ENCODE measurements around the gene RPTOR. TPM values are rescaled to one million over a fixed set of nuclear protein-coding genes. Genes with fewer than 3 reads are reported as not detected.
"Not testable (repeated sequence)": the region's sequence is repeated elsewhere in the genome, so short reads cannot be mapped to it uniquely, and the experiment has no call there.

The RPTOR gene
- total RNA-seq, 1 donor from 2014 or later: 21.8 TPM

DNA sequence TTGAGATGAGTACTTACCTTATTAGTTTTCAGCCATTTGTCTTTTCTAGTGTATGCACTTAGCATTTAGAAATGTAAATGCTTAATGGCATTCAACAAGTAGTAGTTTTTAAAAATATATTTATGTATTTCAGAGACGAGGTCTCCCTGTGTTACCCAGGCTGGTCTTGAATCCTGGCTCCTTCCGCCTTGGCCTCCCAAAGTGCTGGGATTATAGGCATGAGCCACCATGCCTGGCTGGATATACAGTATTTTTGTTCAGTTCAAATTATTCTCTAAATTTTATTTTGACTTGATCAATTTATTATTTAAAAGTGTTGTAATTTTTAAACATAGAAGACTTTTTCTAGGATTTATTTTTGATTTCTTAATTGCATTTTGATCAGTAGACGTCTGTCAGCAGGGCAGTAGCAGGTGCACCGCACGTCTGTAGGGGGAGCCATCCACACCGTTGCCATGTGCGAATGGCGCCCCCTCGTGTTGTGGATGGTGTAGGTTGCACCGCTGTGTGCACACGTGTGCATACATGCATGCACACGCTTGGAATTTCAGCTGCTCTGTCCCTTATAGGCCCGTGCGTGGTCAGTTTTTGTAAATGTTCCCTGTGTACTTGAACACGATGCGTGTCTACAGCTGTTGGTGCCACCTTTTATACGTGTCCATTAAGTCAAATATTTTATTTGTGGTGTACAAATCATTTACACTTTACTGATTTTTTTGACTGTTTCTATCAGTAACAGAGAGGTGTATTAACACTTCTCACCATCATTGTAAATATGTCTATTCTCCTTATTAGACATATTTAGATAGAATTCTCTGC is 30.6 kb downstream of the RPTOR start:
- Histone ChIP-seq H3K36me3 (no peaks in the 10 kb centered on the region), H3K4me3 (no peak overlapping the region), H3K27me3 (ENCODE audit: low read depth) (no peaks in the 10 kb centered on the region), H3K4me1 (peaks cover 6% of the 10 kb centered on the region), H3K27ac (replicated peaks) (no peak overlapping the region), H3K9me3 (replicated peaks) (peaks cover 7% of the 10 kb centered on the region)
- DNase-seq: peak; percentile 71
- TF ChIP-seq CTCF (IDR thresholded peaks at IDR 0.05; ENCODE audit: borderline replicate concordance): peak; percentile 90
- intact Hi-C loops (cut with micrococcal nuclease): no loop called here

DNA sequence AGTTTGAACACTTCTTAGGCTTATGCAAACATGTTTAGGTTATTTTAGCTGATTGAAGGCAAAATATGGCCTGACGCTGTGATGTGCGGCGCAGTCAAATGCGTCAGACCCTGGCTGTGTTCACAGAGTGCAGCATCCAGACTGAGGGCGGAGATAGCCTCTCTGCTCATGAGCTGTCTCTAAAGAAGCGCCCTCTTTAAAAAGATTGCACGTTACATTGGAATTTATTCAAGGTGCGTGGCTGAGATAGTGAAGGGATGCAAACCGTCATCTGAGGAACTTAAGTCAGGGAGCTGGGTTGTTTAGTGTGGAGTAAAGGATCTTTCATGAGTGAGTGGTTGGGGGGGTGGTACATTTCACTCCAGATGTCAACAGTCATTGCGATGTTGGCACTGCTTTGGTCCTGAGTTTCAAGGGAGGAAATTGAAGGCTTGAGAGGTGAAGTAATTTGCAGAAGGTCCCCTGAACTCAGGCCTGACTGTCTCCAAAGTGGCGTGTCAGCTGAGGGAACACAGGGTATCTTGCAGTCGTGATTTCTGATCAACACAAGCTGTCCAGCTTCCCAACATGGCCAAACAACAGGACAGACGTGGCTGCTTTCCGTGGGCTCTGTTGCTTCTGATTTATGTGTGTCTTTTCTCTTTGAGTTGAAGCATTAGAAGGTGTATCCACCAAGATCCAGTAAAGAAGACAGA is 33.4 kb downstream of the RPTOR start:
- H3K27ac ChIP-seq (replicated peaks): no peak overlapping the region
- H3K4me1 ChIP-seq: peaks cover 6% of the 10 kb centered on the region
- intact Hi-C loops (cut with micrococcal nuclease): no loop called here
- no peaks in the 10 kb centered on the region for H3K36me3 ChIP-seq
- no peak for DNase-seq
- no peak overlapping the region for H3K4me3 ChIP-seq
- no peak for TF ChIP-seq CTCF (IDR thresholded peaks at IDR 0.05; ENCODE audit: borderline replicate concordance)
- H3K27me3 ChIP-seq (ENCODE audit: low read depth): no peaks in the 10 kb centered on the region
- H3K9me3 ChIP-seq (replicated peaks): no peaks in the 10 kb centered on the region

DNA sequence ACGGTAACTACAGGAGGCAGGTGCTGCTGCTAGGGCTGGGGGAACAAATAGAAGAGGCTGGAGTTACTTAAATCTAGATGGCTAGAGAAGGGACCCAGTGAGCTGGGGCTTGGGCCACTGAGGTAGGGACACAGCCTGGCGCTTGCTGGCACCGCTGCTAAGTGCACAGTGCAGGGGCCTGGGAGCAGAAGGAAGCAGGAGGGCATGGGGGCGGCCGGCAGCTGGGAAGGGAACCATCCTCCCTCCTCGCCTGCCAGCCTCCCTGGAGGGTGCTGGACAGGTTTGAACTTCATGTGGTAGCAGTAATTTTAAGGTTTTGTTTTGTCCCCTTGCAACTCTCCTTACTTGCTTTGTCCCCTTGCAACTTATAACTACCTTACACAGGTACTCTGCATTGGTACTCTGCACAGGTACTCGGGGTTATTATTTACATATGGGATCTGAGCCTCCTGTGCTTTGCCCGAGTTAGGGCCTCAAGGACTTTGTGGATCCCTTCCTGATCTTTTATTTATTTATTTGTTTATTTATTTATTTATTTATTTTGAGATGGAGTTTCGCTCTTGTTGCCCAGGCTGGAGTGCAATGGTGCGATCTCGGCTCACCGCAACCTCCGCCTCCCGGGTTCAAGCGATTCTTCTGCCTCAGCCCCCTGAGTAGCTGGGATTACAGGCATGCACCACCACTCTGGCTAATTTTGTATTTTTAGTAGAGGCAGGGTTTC is 34.2 kb downstream of the RPTOR start:
- H3K4me3 ChIP-seq; H3K9me3 ChIP-seq (replicated peaks); H3K27me3 ChIP-seq (ENCODE audit: low read depth); DNase-seq; H3K4me1 ChIP-seq; H3K36me3 ChIP-seq; H3K27ac ChIP-seq (replicated peaks); intact Hi-C loops (cut with micrococcal nuclease): not testable (repeated sequence)

GRCh38 chr17:80582165-80582564 is 37.5 kb downstream of the RPTOR start:
- H3K9me3 ChIP-seq (replicated peaks): no peaks in the 10 kb centered on the region
- H3K4me3 ChIP-seq: no peak overlapping the region
- no peak for TF ChIP-seq CTCF (IDR thresholded peaks at IDR 0.05; ENCODE audit: borderline replicate concordance)
- H3K4me1 ChIP-seq: peaks cover 6% of the 10 kb centered on the region
- DNase-seq: no peak
- no peak overlapping the region for H3K27ac ChIP-seq (replicated peaks)
- H3K36me3 ChIP-seq: no peaks in the 10 kb centered on the region
- H3K27me3 ChIP-seq (ENCODE audit: low read depth): no peaks in the 10 kb centered on the region
- intact Hi-C loops (cut with micrococcal nuclease): no loop called here

GRCh38 chr17:80584176-80584905 is 39.7 kb downstream of the RPTOR start:
- no peak overlapping the region for H3K4me3 ChIP-seq
- DNase-seq: no peak
- no peaks in the 10 kb centered on the region for H3K4me1 ChIP-seq
- H3K9me3 ChIP-seq (replicated peaks): no peaks in the 10 kb centered on the region
- intact Hi-C loops (cut with micrococcal nuclease): no loop called here
- H3K27ac ChIP-seq (replicated peaks): no peak overlapping the region
- no peaks in the 10 kb centered on the region for H3K36me3 ChIP-seq
- TF ChIP-seq CTCF (IDR thresholded peaks at IDR 0.05; ENCODE audit: borderline replicate concordance): no peak
- H3K27me3 ChIP-seq (ENCODE audit: low read depth): no peaks in the 10 kb centered on the region
